Measurements from ENCODE around the gene PODXL2. TPM values are rescaled to one million over a fixed set of nuclear protein-coding genes. Genes with fewer than 3 reads are reported as not detected.

PODXL2 gene
- total RNA-seq, 1 experiment from 2014 or later = 5.7 TPM

GRCh38 chr3:127662001-127662469 lies 33.0 kb downstream of the PODXL2 start:
- Histone ChIP-seq H4K20me1 (ENCODE audit: insufficient read depth) (no peaks in the 10 kb centered on the region), H3K27ac (ENCODE audit: low read depth, low read length) (no peak overlapping the region), H3K79me2 (ENCODE audit: insufficient read depth, low read length) (no peaks in the 10 kb centered on the region), H3K4me2 (ENCODE audit: low read length) (no peak overlapping the region), H3K27me3 (ENCODE audit: insufficient read depth, low read length) (no peaks in the 10 kb centered on the region), H3K4me3 (replicated peaks in 1 of 2; ENCODE audit: low read depth in 1 of 2, low read length in 2 of 2) (no peak overlapping the region), H3K4me1 (ENCODE audit: control insufficient read depth in 1 of 2, insufficient read depth in 2 of 2, low read length in 2 of 2) (no peaks in the 10 kb centered on the region), H3K9me3 (ENCODE audit: control insufficient read depth in 1 of 2, insufficient read depth in 1 of 2, low read depth in 1 of 2, low read length in 2 of 2) (no peaks in the 10 kb centered on the region), H3K9me2 (ENCODE audit: insufficient read depth) (no peaks in the 10 kb centered on the region), H2AFZ (ENCODE audit: low read depth, low read length, poor library complexity, severe bottlenecking) (no peak overlapping the region), H3K9ac (ENCODE audit: low read length) (no peak overlapping the region), H3K36me3 (ENCODE audit: control insufficient read depth in 1 of 2, insufficient read depth in 2 of 2, low read length in 2 of 2) (no peaks in the 10 kb centered on the region)
- ChIA-PET CTCF (no interaction called here), RAD21 (ENCODE audit: low non-redundant PET in 1 of 2, low total read pairs in 2 of 2, uncharacterized antibody in 2 of 2, unreplicated experiment in 2 of 2) (interaction anchor here in 1 of 2 experiments (0.8 kb wide), 1 partner anchor 22 kb away, joined by 3 read pairs; no protein-coding TSS in a partner anchor), POLR2A (no interaction called here)
- no peak for ATAC-seq
- DNase-seq (ENCODE audit: low read depth, low spot score) = no peak
- BruUV-seq (replicated peaks) = no TSS peak
- TF ChIP-seq FOSL1 (IDR thresholded peaks at IDR 0.05; ENCODE audit: low read depth) = no peak
- TF ChIP-seq ZNF274 (IDR thresholded peaks at IDR 0.05; ENCODE audit: low read depth, low read length) = no peak
- no peak for TF ChIP-seq CEBPB (IDR thresholded peaks at IDR 0.05; ENCODE audit: low read depth)
- TF ChIP-seq SIN3A (IDR thresholded peaks at IDR 0.05; ENCODE audit: low read depth) = no peak
- TF ChIP-seq, protein P1, sequence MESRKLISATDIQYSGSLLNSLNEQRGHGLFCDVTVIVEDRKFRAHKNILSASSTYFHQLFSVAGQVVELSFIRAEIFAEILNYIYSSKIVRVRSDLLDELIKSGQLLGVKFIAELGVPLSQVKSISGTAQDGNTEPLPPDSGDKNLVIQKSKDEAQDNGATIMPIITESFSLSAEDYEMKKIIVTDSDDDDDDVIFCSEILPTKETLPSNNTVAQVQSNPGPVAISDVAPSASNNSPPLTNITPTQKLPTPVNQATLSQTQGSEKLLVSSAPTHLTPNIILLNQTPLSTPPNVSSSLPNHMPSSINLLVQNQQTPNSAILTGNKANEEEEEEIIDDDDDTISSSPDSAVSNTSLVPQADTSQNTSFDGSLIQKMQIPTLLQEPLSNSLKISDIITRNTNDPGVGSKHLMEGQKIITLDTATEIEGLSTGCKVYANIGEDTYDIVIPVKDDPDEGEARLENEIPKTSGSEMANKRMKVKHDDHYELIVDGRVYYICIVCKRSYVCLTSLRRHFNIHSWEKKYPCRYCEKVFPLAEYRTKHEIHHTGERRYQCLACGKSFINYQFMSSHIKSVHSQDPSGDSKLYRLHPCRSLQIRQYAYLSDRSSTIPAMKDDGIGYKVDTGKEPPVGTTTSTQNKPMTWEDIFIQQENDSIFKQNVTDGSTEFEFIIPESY (IDR thresholded peaks at IDR 0.05; ENCODE audit: extremely low read depth, insufficient replicate concordance, low read length) = no peak
- no peak for TF ChIP-seq ZFX (IDR thresholded peaks at IDR 0.05)
- no peak for TF ChIP-seq EZH2phosphoT487 (IDR thresholded peaks at IDR 0.05; ENCODE audit: borderline replicate concordance)
- TF ChIP-seq POLR2A (IDR thresholded peaks at IDR 0.05; ENCODE audit: borderline replicate concordance, extremely low read depth, insufficient read depth, insufficient read length) = no peak
- no peak for TF ChIP-seq TCF7L2 (IDR thresholded peaks at IDR 0.05; ENCODE audit: borderline replicate concordance, extremely low read depth, insufficient read depth, insufficient read length)
- TF ChIP-seq JUND (IDR thresholded peaks at IDR 0.05) = no peak
- TF ChIP-seq, protein P2, sequence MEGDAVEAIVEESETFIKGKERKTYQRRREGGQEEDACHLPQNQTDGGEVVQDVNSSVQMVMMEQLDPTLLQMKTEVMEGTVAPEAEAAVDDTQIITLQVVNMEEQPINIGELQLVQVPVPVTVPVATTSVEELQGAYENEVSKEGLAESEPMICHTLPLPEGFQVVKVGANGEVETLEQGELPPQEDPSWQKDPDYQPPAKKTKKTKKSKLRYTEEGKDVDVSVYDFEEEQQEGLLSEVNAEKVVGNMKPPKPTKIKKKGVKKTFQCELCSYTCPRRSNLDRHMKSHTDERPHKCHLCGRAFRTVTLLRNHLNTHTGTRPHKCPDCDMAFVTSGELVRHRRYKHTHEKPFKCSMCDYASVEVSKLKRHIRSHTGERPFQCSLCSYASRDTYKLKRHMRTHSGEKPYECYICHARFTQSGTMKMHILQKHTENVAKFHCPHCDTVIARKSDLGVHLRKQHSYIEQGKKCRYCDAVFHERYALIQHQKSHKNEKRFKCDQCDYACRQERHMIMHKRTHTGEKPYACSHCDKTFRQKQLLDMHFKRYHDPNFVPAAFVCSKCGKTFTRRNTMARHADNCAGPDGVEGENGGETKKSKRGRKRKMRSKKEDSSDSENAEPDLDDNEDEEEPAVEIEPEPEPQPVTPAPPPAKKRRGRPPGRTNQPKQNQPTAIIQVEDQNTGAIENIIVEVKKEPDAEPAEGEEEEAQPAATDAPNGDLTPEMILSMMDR (IDR thresholded peaks at IDR 0.05 in 2 of 3, conservative IDR thresholded peaks at IDR 0.05 in 1 of 3; ENCODE audit: borderline replicate concordance in 1 of 3, insufficient read depth in 1 of 3, low read depth in 2 of 3, low read length in 2 of 3) = no peak
- no peak for TF ChIP-seq EZH2 (IDR thresholded peaks at IDR 0.05)
- TF ChIP-seq SP1 (IDR thresholded peaks at IDR 0.05; ENCODE audit: low read depth) = no peak
- TF ChIP-seq EGR1 (IDR thresholded peaks at IDR 0.05; ENCODE audit: low read depth) = no peak
- no peak for TF ChIP-seq MAX (IDR thresholded peaks at IDR 0.05)
- TF ChIP-seq ELF1 (IDR thresholded peaks at IDR 0.05; ENCODE audit: borderline replicate concordance, low read depth) = no peak
- TF ChIP-seq RAD21 (IDR thresholded peaks at IDR 0.05; ENCODE audit: low read depth) = no peak
- no peak for TF ChIP-seq CBX3 (IDR thresholded peaks at IDR 0.05; ENCODE audit: low read depth)
- TF ChIP-seq POLR2AphosphoS5 (IDR thresholded peaks at IDR 0.05; ENCODE audit: low read depth, low read length) = no peak
- intact Hi-C loops (cut with micrococcal nuclease) = no loop called here
